Measurements from ENCODE around the gene RNF19B. TPM values are rescaled to one million over a fixed set of nuclear protein-coding genes. Genes with fewer than 3 reads are reported as not detected.
A peak's percentile ranks its signal among the peaks of the same experiment; 100 is the strongest.

RNF19B gene
- polyA plus RNA-seq, 2 of the 4 experiments (the other 2 are of a cell fraction), result 9.9 to 22.6 TPM

DNA sequence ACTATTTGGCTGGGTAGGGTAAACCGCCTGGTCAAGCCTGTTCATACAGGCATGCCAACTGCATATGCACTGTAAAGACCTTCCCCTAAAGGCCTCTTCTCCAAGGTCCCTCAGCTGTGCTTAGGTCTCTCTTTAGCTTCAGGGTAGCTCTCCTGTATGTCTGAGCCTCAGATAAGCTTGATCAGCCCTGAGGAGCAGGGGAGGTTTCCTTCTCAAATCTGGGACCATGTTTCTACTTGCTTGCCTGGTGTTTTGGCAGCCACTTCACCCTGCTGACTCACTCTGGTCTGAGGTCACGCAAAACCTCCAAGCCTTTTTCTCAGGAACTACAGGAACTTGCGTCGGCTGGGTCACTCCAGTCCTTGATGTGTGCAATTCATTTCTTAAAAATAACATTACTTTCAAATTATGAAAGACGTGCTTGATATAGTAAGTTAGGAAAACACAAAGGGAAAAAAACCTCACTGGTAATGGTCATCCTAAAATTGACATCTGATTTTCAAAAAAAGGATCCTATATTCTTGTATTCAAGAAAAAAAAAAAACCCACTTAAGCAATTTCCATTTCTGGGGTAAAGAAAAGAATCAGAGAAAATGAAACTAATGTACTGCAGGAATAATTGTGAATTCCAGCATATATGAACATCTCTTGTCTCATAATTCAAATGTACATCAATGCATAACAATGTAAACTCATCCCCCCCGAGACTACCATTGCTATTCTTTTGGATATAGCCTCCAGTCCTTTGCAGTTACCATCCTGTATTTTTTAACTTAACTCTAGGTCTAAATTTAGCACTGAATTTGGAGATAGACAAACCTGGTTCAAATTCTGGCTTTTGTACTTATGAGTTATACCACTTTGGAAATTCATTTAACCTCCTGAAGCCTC is 24.8 kb upstream of the RNF19B start:
- H3K4me1 ChIP-seq, result peaks cover 50% of the 10 kb centered on the region
- WGBS (ENCODE audit: missing lambda C conversion rate), result 35% methylated on average over 6 of the region's 6 CpGs
- peak overlapping the region; percentile 89 for H3K27ac ChIP-seq
- no peak overlapping the region for H3K4me3 ChIP-seq
- peak overlapping the region; percentile 84 for H3K4me2 ChIP-seq
- TF ChIP-seq KDM1A (IDR thresholded peaks at IDR 0.05; ENCODE audit: low read depth) (no peak), ZC3H11A (IDR thresholded peaks at IDR 0.05) (no peak), JUN (IDR thresholded peaks at IDR 0.05) (peak in 1 of 2 experiments; percentile 24; a peak in 1 of 5 replicates), MAFK (IDR thresholded peaks at IDR 0.05; ENCODE audit: partially characterized antibody) (peak; percentile 37), FOSL2 (IDR thresholded peaks at IDR 0.05) (no peak), FOSL2 (CRISPR knock-in tag; IDR thresholded peaks at IDR 0.05) (peak; percentile 61), ZSCAN20 (CRISPR knock-in tag; IDR thresholded peaks at IDR 0.05) (no peak), POLR2AphosphoS2 (conservative IDR thresholded peaks at IDR 0.05; ENCODE audit: low read length) (no peak), GATA3 (IDR thresholded peaks at IDR 0.05; ENCODE audit: borderline replicate concordance) (no peak)
- ChIA-PET CTCF (interaction anchor here (1.1 kb wide), 1 partner anchor 17 kb away, joined by 3 read pairs; no protein-coding TSS in a partner anchor), POLR2A (interaction anchor here (2.3 kb wide), 1 partner anchor 25 kb away, joined by 11 read pairs; the partner anchor contains the start of gene RNF19B)
- FAIRE-seq (no peak), ATAC-seq (peak; percentile 47 to 58; a peak in 3 of 6 replicates), DNase-seq (ENCODE audit: low read depth in 1 of 2, low spot score in 1 of 2) (peak in 1 of 2 experiments; percentile 79)
- no peaks in the 10 kb centered on the region for H3K9me3 ChIP-seq

DNA sequence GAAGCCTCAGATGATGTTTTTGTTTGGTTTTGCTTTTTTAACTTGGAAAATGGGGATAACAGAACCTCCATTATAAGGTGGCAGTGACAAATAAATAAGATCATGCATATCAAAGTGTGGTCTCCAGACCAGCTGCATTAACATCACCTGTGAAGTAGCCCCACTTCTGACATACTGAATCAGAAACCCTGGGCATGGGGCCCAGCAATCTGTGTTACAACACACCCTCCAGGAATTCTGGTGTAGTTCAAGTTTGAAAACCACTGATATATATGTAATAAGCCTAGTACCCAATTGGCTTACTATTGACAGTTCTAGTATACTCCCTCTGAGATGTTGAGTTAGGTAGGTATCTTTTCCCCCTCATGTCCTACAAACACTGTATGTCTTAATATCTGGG is 24.1 kb upstream of the RNF19B start:
- no peak for FAIRE-seq
- peaks cover 50% of the 10 kb centered on the region for H3K4me1 ChIP-seq

DNA sequence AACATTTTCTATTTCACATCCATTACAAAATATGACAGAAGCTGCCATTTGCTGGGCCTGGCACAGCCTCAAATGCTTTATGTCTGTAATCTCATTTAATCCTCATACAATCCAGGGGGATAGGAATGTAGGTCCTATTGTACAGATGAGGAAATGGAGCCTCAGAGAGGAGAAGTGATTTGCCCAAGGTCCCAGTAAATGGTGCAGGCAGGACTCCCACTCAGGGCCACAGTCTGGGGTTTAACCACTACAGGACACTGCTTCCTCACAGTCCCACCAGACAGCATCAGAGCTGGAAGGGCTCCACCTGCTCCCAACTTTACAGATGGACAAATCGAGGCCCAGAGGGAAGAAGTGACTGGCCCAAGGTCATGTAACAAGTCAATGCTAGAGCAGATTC is 20.6 kb upstream of the RNF19B start:
- CTCF ChIA-PET, result interaction anchor here (1.0 to 1.4 kb wide), 4 partner anchors 9 to 52 kb away, joined by 3 to 6 read pairs (median 4); partner anchors contain the start of gene RNF19B
- no peak for FAIRE-seq
- POLR2A ChIA-PET, result interaction anchor here (1.8 kb wide), 1 partner anchor 20 kb away, joined by 8 read pairs; the partner anchor contains the start of gene RNF19B
- WGBS (ENCODE audit: missing lambda C conversion rate), result 63% methylated on average over 1 of the region's 1 CpG
- H3K4me2 ChIP-seq, result no peak overlapping the region
- no peaks in the 10 kb centered on the region for H3K9me3 ChIP-seq
- peaks cover 42% of the 10 kb centered on the region for H3K4me1 ChIP-seq
- no peak for DNase-seq (ENCODE audit: low read depth in 1 of 2, low spot score in 1 of 2)
- TF ChIP-seq ZFP36 (IDR thresholded peaks at IDR 0.05; ENCODE audit: borderline replicate concordance, partially characterized antibody) (no peak), NPAS2 (CRISPR knock-in tag; IDR thresholded peaks at IDR 0.05; ENCODE audit: borderline replicate concordance) (no peak), RAD21 (conservative IDR thresholded peaks at IDR 0.05 in 1 of 2, IDR thresholded peaks at IDR 0.05 in 1 of 2) (no peak), HOXB13 (CRISPR knock-in tag; IDR thresholded peaks at IDR 0.05; ENCODE audit: low read depth) (no peak), ESRRA (IDR thresholded peaks at IDR 0.05; ENCODE audit: borderline replicate concordance, low read length) (no peak), POLR2A (IDR thresholded peaks at IDR 0.05; ENCODE audit: low read length) (no peak), TFCP2L1 (CRISPR knock-in tag; IDR thresholded peaks at IDR 0.05) (no peak), KDM1A (IDR thresholded peaks at IDR 0.05; ENCODE audit: low read depth) (no peak), JUNB (IDR thresholded peaks at IDR 0.05) (no peak), EHF (CRISPR knock-in tag; IDR thresholded peaks at IDR 0.05) (no peak), CBX8 (IDR thresholded peaks at IDR 0.05) (no peak), HOXB5 (CRISPR knock-in tag; IDR thresholded peaks at IDR 0.05) (no peak), KDM5A (IDR thresholded peaks at IDR 0.05) (no peak), ZNF302 (CRISPR knock-in tag; IDR thresholded peaks at IDR 0.05) (no peak)
- TF ChIP-seq, protein P1, sequence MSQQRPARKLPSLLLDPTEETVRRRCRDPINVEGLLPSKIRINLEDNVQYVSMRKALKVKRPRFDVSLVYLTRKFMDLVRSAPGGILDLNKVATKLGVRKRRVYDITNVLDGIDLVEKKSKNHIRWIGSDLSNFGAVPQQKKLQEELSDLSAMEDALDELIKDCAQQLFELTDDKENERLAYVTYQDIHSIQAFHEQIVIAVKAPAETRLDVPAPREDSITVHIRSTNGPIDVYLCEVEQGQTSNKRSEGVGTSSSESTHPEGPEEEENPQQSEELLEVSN (IDR thresholded peaks at IDR 0.05; ENCODE audit: borderline replicate concordance, low read depth), result no peak
- TF ChIP-seq, protein P2, sequence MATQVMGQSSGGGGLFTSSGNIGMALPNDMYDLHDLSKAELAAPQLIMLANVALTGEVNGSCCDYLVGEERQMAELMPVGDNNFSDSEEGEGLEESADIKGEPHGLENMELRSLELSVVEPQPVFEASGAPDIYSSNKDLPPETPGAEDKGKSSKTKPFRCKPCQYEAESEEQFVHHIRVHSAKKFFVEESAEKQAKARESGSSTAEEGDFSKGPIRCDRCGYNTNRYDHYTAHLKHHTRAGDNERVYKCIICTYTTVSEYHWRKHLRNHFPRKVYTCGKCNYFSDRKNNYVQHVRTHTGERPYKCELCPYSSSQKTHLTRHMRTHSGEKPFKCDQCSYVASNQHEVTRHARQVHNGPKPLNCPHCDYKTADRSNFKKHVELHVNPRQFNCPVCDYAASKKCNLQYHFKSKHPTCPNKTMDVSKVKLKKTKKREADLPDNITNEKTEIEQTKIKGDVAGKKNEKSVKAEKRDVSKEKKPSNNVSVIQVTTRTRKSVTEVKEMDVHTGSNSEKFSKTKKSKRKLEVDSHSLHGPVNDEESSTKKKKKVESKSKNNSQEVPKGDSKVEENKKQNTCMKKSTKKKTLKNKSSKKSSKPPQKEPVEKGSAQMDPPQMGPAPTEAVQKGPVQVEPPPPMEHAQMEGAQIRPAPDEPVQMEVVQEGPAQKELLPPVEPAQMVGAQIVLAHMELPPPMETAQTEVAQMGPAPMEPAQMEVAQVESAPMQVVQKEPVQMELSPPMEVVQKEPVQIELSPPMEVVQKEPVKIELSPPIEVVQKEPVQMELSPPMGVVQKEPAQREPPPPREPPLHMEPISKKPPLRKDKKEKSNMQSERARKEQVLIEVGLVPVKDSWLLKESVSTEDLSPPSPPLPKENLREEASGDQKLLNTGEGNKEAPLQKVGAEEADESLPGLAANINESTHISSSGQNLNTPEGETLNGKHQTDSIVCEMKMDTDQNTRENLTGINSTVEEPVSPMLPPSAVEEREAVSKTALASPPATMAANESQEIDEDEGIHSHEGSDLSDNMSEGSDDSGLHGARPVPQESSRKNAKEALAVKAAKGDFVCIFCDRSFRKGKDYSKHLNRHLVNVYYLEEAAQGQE (IDR thresholded peaks at IDR 0.05), result no peak
- TF ChIP-seq, protein P3, sequence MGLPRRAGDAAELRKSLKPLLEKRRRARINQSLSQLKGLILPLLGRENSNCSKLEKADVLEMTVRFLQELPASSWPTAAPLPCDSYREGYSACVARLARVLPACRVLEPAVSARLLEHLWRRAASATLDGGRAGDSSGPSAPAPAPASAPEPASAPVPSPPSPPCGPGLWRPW (IDR thresholded peaks at IDR 0.05), result no peak
- peak overlapping the region in 1 of 2 experiments; percentile 32; a peak in 2 of 6 replicates for H3K27ac ChIP-seq
- no peak for ATAC-seq
- H3K4me3 ChIP-seq, result no peak overlapping the region

More for the DNA sequence above, 24.1 kb upstream of the RNF19B start:
- Histone ChIP-seq H3K4me2 (peak overlapping the region; percentile 84), H3K27ac (peak overlapping the region; percentile 89), H3K4me3 (no peak overlapping the region), H3K9me3 (no peaks in the 10 kb centered on the region)
- no peak; a peak in 1 of 6 replicates for ATAC-seq
- ChIA-PET POLR2A (interaction anchor here (2.3 kb wide), 1 partner anchor 24 kb away, joined by 11 read pairs; the partner anchor contains the start of gene RNF19B), CTCF (interaction anchor here (1.1 kb wide), 1 partner anchor 18 kb away, joined by 3 read pairs; no protein-coding TSS in a partner anchor)
- TF ChIP-seq MAZ (IDR thresholded peaks at IDR 0.05; ENCODE audit: borderline replicate concordance, low read depth, low read length) (no peak), PHF8 (IDR thresholded peaks at IDR 0.05; ENCODE audit: borderline replicate concordance, low read depth) (no peak), RAD21 (conservative IDR thresholded peaks at IDR 0.05 in 1 of 2, IDR thresholded peaks at IDR 0.05 in 1 of 2) (no peak), POLR2A (IDR thresholded peaks at IDR 0.05; ENCODE audit: low read length) (no peak), RNF2 (IDR thresholded peaks at IDR 0.05; ENCODE audit: borderline replicate concordance, low read depth) (no peak), TP53 (CRISPR knock-in tag; IDR thresholded peaks at IDR 0.05) (no peak)
- TF ChIP-seq, protein P4, sequence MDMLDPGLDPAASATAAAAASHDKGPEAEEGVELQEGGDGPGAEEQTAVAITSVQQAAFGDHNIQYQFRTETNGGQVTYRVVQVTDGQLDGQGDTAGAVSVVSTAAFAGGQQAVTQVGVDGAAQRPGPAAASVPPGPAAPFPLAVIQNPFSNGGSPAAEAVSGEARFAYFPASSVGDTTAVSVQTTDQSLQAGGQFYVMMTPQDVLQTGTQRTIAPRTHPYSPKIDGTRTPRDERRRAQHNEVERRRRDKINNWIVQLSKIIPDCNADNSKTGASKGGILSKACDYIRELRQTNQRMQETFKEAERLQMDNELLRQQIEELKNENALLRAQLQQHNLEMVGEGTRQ (IDR thresholded peaks at IDR 0.05), result no peak
- DNase-seq (ENCODE audit: low read depth in 1 of 2, low spot score in 1 of 2), result no peak
